Right renal pelvis (tissue), 4 donors: ENCODE data around the gene CST3. TPM values are rescaled to one million over a fixed set of nuclear protein-coding genes. Genes with fewer than 3 reads are reported as not detected.
"Not testable (repeated sequence)": the region's sequence is repeated elsewhere in the genome, so short reads cannot be mapped to it uniquely, and the experiment has no call there.

Source experiments
- DNase-seq, 4 donors: peaks; one replicate each; pipeline ENCODE4 v3.0.0-alpha.2; 2013; ENCODE audit warnings: low read depth in 4 of 4, low spot score in 3 of 4, missing footprints in 1 of 4
- polyA plus RNA-seq, 4 donors: library from polyadenylated mRNA; unstranded; fragments of 120-200 nt; gene quantifications; one replicate each; pipeline ENCODE4 v1.2.1, GENCODE V29; 2013; ENCODE audit not compliant: insufficient read length in 4 of 4

The CST3 gene
- polyA plus RNA-seq, 4 donors: 137 to 206 (median 155) TPM

DNA sequence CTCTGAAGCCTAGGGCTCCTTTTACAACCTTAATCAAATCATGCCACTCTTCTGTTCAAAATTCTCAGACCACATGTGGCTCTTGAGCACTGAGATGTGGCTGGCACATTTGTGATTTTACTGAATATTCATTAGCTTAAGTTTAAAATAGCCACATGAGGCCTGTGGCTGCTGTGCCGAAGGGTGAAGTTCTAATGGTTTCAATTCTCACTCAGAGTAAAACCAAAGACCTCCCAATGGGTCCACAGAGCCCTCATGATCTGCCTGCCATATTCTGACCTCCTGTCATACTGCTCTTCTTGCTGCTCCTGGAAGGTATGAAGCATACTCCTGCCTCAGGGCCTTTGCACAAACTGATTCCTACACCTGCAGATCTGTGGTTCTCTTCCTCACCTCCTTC, 7.8 kb upstream of the CST3 start:
- DNase-seq: no peak

DNA sequence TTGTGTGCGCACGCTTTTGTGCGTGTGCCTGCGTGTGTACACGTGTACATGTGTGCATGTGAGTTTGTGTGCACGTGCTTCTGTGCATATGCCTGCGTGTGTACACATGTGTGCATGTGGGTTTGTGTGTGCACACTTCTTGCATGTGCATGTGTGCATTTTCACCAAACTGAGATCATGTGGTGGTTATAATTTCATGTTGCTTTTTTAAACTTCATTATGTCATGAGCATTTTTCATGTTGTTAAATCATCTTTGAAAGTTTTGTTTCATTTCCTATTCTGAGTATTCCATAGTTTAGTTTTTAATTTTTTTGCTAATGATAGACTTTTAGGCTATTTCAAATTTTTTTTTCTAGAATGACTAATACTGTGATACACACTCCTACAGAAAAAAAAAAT, 6.4 kb upstream of the CST3 start:
- no peak for DNase-seq

DNA sequence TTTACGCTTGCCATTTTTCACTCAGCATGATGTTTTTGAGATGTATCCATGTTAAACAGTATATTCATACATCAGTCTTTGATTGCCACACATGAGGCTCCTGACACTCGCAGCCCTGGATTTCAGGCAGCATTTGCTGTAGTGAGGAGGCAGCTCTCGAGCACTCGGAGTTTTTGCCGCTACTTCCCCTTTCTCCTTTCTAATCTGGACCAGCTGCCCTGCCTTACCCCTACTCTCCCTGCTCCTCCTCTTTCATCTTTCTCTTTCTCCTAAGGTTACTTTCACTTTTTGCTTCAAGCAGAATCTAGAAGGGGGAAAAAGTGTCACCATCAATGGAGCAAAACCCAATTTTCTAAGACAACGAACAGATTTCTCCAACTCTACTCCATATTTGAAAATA, 5.9 kb upstream of the CST3 start:
- no peak for DNase-seq

DNA sequence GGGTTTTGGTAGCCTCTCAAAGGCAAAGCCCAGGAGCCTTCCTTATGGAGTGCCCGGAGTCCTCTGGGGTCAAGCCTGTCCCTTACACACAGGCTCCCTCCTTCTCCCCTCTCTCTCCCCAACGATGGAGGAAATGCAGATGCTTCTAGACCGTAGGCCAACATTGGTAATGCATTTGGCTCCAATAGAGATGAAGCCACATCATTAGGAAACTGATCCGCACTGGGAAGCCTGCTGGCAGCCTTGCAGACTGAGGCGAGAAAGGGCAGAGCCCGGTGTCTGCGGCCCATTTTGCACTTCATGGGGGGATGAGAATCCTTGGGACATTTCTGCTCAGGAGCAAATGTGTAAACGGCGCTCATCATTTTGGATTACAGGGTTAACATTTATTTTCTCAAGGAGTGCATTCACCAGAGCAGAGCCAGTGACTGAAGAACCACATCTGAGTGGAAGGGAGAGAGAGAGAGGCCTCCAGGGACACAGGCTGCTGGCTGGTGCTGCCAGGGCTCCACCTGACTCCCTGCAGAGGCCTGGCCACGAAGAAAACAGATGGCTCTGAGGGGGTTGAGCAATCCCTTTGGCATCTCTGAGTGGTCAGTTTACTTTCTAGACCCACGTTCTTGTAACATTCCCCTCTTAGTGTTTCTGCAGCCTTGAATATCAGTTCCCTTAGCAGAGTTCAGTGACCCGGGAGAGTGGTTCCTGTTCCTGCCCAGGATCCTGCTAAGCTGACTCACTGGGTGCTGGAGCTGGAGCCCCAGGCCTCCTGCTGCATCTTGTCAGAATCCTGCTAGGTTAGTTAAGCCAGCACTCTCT, 4.4 kb upstream of the CST3 start:
- no peak for DNase-seq

DNA sequence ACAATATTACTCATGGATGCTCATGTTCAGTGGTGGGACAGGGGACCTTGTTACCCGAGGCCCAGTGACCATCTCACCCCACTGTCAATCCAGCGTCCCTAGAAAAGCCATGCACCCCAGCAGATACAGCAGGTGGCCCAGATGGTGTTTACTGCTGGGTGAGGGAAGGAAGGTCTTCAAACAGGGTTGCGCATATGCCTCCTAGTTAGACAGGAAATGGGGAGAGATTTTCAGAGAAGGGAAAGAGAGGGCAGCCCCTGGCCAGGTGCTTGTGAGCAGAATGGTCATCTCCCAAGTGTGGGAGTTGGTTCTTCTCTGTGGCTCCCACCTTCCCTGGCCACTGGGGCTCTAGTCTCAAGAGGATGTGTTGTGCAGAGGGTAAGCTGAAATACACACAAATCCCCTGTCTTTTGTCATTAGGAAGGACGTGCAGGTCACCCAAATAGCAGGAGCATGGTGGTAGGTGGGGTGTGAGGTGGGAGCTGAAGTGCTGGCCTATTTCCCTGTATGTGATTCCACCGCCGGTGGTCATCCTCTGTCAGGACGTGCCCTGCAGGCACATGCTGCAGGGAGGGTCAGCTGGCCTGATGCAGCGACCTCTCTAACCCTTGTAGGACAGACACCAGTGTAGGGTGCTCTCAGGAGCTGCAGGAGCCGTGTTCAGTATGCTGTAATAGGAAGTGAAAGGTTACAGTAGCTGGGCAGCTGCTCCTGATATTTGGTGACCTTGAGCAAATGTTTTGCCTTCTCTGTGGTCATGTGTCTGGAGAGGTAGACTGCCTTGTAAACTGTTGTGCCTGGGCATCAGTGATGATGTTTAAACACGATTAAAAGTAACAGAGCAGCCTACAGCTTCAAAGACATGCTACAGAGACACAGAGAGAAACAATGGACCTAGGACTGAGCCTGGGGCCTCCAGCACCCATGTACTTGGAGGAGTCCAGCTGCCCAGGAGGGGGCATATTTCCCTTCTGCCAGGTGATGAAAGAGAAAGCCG, 3.2 kb upstream of the CST3 start:
- no peak for DNase-seq

DNA sequence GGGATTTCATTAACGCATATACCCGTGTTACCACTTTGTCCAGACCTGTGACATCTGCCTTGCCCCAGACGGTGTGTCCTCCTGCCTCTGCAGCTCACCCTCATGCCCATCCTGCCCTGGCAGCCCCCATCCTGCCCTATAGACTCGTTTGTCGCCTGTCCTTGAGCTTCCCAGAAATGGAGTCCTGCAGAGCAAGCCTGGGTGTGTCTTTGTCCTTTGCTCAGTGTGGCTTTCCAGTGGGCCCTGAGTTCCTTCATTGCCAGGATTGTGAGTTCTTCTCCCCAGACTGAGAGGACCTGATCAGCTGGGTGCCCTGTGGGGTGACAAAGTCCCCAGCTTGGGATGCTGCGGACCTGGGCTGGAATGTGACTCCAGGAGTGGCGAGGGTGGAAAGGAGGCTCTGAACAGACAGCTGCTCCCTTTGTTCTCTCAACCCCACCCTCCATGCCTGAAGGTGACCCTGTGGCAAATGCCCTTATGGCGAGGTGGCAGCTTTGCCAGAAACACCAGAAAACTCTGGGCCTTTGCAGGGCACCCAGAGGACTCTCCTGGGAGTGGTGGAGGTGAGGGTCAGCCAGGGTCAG, 2.4 kb upstream of the CST3 start:
- no peak for DNase-seq

DNA sequence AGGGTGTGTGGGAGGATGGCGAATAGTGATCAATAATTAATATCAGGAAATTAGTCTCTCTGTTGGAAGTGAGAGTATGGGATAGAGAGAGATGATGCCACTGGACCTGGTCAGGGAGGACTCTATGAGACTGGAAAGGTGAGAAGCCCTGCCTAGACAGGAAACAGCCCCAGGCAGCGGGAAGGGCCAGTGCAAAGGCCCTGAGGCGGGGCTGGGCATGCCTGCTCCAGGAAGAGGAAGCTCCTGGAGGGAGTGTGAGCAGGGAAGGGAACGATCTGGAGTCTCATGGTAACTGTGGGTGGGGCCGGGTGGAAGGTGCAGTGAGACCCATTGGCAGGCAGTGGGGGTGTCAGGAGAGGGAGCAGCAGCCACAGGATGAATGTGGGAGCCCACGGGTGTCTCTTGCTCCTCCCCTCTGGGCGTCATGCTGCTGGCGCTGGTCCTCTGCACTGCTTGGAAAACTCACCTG, 1.8 kb upstream of the CST3 start:
- DNase-seq: no peak

DNA sequence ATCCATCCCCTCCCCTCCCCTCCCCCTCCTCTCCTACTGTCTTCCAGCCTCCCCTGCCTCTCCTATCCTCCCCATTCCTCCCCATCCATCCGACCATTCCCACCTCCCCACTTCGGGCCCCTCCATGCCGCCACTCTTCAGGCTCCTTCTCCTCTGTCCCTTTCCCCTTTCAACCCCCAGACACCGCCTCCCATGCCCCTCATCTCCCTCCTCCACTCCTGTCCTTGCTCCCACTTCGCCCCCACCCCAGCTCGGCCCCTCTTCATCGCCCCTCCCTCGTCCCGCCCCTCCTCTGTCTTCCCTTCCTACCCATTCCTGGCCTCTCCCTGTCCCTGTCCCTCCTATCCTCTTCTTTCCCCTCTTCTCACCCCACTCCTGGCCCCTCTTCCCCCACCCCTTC, 554 bp upstream of the CST3 start:
- no peak for DNase-seq

DNA sequence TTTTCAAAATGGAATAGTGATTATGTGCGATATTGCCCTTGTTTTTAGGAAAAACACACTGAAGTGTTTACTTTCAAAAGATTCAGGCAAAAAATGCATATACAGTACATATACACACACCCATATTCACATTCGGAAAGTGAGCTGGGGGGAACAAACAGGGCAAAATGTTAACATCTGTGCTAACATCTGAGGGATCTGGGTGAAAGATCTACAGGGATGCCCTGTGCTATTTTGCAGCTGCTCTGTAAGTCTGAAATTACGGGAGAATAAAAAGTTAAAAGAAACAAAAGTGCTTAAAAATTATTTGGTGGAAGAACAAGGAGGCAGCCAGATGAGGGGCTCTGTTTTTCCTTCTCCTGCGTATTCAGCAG, 860 bp downstream of the CST3 start:
- DNase-seq: no peak

DNA sequence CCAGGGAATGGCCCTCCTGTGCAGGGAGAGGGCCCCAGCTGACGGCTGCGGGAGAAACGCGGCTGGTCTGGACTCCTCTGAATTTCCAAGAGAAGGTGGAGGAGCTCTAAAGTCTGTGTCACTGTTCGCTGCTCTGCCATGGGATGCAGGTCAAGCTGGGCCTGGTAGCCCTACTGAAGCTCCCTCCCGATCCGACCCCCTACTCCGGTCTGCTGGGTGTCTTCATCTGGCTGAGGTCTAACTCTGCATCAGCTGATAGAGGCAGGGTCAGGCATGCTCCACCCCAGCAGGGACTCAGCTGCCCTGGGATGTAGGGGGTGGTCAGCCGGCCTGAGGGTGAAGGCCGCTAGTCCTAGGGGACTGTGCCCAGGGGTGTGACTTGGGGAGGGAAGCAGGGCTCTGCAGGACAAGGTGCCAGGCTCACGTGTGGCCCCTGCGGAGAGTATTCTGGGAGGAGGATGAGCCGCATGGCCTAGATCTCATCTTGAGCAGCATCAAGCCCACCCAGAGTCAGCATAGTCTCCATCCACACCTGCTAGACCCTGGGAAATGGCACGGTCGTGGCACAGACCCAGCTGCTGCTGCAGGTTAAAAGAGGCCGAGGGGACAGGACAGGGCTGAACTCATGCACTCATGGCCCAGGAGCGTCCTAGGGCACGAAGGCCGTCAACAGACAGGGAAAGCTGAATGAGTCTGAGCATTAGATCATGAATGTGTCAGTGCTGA, 1.4 kb downstream of the CST3 start:
- DNase-seq: no peak

DNA sequence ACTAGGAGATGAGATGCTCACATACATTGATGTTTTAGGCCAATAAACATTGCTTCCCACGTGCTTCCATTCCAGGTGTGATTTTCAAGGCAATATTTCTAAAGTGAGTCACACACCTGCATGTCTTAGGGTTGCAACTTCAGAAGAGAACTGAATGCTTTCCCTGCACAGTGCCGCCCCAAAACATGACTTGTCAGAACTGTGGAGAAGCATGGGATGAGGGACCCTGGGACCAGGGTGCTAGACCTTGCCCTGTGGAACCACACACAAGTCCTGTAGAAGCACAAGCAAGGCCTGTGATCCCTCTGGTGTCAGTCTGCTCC, 2.0 kb downstream of the CST3 start:
- DNase-seq: not testable (repeated sequence)

DNA sequence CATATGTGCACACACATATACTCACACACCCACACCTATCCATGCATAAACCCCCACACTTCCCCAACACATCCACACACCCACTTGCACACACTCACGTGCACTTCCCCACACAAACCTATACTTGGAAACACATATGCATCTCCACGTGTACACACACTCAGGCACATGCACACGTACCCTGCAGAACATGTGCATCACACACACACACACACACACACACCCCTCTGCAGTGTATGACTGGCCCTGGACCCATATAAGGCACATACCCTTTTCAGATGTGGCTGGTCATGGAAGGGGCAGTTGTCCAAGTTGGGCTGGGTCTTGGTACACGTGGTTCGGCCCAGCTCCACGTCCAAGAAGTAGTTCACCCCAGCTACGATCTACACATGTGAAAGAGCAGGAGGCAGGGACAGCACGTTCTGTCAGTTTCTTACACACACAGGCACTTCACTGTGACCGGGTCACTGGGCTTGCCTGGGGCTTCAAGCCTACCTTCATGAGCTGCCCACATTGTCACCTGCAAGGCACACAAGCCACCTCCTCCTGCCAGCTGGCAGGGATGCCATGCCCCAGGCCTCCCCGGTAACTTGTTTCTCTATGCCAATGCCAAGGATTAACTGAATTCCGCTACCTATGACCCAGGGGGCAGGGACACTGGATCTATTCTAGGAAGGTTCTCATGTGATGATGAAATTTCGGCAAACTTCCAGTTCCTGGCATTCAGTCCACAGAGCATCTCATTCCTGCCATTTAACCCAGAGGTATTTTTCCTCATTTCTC, 2.6 kb downstream of the CST3 start:
- DNase-seq: no peak

DNA sequence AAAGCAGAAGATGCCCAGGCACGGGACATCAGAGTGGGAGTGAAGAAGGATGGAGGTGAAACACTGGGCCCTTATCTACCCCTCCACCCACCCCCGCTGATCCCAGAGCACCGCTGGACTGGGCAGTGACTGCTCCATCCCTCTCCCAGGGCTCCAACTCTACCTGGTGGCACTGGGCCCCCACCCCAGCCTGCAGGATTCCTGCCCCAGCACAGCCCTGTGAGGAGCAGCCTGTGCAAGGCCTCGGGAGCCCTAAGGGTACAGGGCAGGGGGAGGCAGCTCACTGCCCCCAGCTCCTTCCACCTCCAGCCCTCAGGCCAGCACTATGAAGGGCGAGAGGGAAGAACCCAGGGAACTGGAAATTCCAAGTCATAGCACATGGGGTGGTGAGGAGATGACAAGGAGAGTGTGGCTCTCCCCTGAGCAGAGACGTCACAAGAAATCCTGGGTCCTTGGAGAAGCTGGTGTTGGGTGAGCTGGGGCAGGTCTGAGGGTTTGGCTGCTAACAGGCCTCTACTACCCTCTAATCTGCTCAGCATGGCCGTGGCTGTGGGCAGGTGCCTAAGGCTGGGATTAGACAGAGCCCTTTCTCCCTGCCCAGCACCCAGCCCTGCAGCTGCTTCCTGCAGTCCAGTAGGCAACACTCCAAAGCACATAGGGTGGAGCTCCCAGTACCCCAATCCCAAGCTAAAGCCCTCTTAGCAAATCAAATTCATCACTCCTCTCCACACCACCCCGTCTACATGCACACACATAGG, 3.5 kb downstream of the CST3 start:
- no peak for DNase-seq

DNA sequence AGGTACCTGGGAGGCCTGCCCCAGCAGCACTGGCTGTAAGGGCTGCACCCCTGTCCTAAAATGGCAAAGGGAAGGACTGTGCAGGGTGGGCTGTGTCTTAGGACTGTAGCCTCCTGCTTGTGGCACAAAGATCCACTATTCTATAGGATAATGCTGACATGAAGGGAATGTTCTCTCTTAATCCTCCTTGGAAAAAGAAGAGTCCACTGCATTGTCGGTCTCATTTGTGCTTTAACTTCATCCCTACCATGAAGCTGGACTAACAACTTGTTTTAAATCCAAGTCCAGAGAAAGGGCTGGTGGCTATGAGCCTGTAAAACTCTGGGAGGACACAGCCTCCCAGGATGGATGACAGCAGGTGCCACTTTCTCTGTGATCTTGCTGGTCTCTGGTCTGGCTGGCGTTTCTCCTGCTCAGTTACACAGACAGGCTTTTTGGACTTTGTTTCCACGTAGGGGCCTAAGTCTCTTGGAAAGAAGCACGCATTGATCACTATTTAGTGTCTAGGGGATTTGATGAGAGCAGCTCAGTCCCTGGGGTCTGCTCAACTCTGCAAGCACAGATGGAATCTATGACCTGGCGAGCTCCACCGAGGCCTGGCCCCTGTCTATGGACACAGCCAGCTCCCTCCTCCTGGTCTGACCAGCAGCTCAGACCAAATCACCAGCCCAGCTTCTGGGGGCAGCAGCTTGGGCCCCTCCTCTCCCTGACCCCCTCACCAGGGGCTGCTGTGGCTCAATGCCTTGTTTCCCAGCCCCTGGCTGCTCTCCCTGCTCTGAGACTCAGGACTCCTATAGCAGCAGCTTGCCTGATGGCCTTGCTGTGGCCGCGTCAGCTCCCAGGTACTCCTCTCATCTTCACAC, 4.8 kb downstream of the CST3 start:
- no peak for DNase-seq

DNA sequence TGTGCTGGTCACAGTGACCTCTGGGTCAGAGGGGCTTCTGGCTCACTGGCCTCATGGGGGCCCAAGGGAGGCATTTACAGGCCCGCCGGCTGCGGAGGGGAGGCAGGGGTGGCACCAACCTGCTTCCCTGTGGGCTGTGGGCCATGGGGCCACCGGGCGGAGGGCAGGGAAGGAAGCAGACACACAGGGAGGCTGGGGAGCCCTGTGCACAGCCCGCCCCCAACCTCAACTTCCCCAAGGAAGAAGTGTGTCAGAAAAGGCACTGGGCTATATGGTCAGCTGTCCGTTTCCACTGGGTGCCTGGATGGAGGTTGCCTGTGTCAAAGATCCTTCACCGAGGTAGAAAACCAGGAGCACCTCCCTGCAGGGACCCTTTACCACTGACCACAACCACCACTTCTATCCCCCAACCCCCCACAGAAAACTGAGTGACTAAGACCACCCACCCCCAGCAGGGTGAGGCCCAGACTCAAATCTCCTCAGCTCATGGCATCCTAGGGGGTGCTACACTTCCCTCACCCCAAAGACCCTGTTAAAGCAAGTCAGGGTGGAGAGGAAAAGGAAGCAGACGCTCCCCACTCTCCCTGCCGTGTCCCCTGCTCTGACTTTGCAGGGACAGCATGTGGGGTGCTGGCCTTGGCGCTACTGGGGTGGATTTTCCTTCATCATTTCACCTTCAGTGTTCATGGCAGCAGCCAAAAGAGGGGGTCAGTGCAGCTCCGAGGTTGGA, 5.6 kb downstream of the CST3 start:
- no peak for DNase-seq

DNA sequence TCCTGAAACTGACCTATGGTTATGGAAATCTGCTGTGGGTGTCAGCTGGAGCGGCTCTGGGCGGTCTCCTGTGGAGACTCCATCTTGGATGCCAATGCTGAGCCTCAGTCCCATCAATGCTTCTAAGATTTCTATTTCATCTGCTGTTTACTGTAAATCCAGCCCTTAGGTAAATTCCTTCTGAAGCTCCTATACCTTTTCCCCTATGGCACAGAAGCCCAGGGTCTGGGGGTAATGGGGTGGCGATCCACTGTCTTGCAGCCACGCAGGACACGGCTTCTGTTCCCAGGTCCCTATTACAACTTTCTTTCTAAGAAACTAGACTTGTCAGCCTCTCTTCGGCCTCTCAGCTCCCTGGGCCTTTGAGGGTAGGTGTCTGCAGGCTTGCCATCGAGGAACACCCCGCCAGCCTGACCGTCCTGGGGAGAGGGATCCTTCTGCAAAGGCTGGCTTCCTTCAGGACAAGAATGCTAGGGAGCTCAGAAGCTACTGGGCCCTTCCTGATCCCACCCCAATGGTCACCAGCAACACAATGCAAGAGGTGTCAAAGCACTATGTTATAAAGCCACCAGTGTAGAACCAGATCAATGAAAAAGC, 6.4 kb downstream of the CST3 start:
- DNase-seq: no peak

DNA sequence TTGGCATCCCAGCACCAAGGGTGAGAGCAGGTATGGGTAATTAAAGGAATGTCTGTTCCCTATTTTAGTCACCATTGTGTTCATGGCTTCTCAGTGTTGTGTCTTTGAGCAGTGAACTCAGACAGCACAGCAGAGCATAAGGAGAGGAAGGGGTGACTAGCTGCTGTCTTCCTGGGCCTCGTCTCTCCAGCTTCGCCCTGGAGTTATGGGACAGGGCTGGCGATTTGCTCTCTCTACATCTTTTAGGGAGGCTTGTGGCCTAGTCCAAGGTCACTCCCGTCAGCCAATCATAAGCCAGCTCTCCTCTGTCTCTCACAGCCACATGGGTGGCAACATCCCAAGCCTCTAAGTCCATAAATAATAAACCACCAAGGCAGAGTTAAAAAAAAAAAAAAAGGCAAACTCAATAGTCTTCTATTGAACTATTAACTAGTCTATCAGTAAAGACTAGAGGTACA, 7.3 kb downstream of the CST3 start:
- DNase-seq: no peak
